ENCODE measurements around the gene GPBP1.
A peak's percentile ranks its signal among the peaks of the same experiment; 100 is the strongest.
"Not testable (repeated sequence)": the region's sequence is repeated elsewhere in the genome, so short reads cannot be mapped to it uniquely, and the experiment has no call there.

GPBP1 gene

DNA sequence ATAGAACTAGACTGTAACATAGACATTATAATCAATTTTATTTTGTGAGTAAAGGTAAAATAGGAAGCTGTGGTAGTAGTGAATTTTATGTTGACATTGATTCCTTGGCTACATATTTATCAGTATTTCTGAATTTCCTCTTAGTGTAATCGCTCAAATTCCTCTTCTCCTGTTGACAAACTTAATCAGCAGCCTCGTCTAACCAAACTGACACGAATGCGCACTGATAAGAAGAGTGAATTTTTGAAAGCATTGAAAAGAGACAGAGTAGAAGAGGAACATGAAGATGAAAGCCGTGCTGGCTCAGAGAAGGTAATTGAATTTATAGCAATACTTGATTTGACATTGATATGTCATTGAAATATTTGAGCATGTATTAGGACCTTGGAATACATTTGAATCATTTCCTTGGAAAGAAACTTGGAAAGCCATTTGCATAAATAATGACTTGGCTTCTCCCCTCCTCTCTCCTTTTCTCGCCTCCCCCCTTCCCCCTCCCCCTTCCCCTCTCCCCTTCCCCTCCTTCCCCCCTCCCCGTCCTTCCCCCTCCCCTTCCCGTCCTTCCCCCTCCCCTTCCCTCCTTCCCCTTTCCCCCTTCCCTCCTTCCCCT lies 75.5 kb downstream of the GPBP1 start:
- TF ChIP-seq POLR2A (IDR thresholded peaks at IDR 0.05; ENCODE audit: low read depth, low read length) = no peak
- DNase-seq (ENCODE audit: insufficient read length, low spot score) = no peak
- FAIRE-seq = no peak

GRCh38 chr5:57258052-57258451 lies 84.2 kb downstream of the GPBP1 start:
- no peak for TF ChIP-seq POLR2A (IDR thresholded peaks at IDR 0.05; ENCODE audit: low read depth, low read length)
- DNase-seq (ENCODE audit: insufficient read length, low spot score) (no peak), FAIRE-seq (no peak)

- FAIRE-seq = no peak
Observed at GRCh38 chr5:57258943-57259342, 85.1 kb downstream of the GPBP1 start.

DNA sequence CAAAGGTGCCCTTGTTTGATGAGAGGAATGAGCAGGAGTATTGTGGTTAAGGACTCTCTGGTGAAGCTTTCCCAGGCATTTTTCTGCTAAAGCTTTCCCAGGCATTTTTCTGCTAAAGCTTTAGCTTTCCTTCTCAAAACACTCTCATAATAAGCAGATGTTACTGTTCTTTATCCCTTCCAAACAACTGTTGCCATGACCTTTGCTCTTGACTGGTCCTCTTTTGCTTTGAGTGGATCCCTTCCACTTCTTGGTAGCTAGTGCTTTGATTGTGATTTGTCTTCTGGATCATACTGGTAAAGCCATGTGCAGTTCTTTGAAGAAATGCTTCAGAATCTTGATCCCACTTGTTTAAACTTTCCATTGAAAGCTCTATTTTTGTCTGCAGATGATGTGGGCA lies 85.8 kb downstream of the GPBP1 start:
- DNase-seq (ENCODE audit: insufficient read length, low spot score) = no peak
- peak; percentile 15 for FAIRE-seq

More at GRCh38 chr5:57258943-57259342, 85.1 kb downstream of the GPBP1 start:
- no peak for TF ChIP-seq POLR2A (IDR thresholded peaks at IDR 0.05; ENCODE audit: low read depth, low read length)
- DNase-seq (ENCODE audit: insufficient read length, low spot score) = no peak

GRCh38 chr5:57262541-57262940 lies 88.7 kb downstream of the GPBP1 start:
- DNase-seq (ENCODE audit: insufficient read length, low spot score) (no peak), FAIRE-seq (peak; percentile 33)
- no peak for TF ChIP-seq POLR2A (IDR thresholded peaks at IDR 0.05; ENCODE audit: low read depth, low read length)

More for the DNA sequence above, 85.8 kb downstream of the GPBP1 start:
- no peak for TF ChIP-seq POLR2A (IDR thresholded peaks at IDR 0.05; ENCODE audit: low read depth, low read length)

DNA sequence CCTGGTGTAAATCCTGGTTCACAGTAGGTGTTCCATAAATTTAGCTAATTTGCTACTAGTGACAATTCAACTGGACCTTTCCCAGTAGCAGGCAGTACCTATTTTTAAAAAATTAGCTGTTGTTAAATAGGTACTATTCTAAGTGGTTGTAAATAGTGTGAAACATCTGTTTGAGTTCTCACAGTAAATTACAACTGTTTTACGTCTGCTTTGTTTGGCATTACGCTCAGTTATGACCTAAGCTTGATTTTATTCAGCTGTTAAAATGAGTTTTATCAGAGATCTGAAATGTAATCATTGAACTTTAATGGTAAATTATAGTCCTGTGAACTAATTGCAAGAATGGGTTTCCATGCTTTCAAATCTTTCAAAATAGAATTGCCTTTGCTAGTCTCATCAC lies 93.9 kb downstream of the GPBP1 start:
- no peak for TF ChIP-seq POLR2A (IDR thresholded peaks at IDR 0.05; ENCODE audit: low read depth, low read length)
- FAIRE-seq (no peak), DNase-seq (ENCODE audit: insufficient read length, low spot score) (no peak)

DNA sequence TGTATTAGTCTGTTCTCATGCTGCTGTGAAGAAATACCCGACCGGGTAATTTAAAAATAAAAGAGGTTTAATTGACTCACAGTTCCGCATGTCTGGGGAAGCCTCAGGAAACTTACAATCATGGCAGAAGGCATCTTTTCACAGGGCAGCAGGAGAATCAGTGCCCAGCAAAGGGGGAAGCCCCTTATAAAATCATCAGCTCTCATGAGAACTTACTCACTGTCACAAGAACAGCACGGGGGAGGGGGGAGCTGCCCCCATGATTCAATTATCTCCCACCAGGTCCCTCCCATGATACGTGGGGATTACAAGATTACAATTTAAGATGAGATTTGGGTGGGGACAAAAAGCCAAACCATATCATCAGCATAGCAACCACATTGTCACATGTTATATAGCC lies 102.5 kb downstream of the GPBP1 start:
- no peak for DNase-seq (ENCODE audit: insufficient read length, low spot score)
- TF ChIP-seq POLR2A (IDR thresholded peaks at IDR 0.05; ENCODE audit: low read depth, low read length) = no peak
- no peak for FAIRE-seq

GRCh38 chr5:57277085-57277484 lies 103.2 kb downstream of the GPBP1 start:
- TF ChIP-seq POLR2A (IDR thresholded peaks at IDR 0.05; ENCODE audit: low read depth, low read length) = no peak
- FAIRE-seq (peak; percentile 30), DNase-seq (ENCODE audit: insufficient read length, low spot score) (peak; percentile 10)

DNA sequence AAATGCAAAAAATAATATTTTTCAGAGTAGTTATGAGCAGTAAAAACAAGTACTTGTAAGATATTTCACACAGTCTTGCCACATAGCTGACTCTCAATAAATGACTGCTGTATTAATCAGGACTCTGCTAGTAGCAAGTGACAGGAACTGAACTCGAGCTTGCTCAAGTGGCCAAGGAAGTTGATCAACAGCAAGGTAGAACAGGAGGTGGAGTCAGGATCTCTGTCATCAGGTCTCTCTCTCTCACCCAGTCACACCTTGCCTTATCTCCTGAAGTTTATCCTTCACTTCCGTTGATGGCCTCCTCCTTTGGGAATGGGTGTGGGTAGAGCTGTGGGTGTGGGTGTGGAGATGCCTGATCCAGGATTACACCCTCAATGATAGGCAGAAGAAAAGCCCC lies 107.0 kb downstream of the GPBP1 start:
- FAIRE-seq (no peak), DNase-seq (ENCODE audit: insufficient read length, low spot score) (no peak)
- no peak for TF ChIP-seq POLR2A (IDR thresholded peaks at IDR 0.05; ENCODE audit: low read depth, low read length)

- not testable (repeated sequence) for DNase-seq (ENCODE audit: insufficient read length, low spot score); FAIRE-seq
Observed at GRCh38 chr5:57285084-57285483, 111.2 kb downstream of the GPBP1 start.

DNA sequence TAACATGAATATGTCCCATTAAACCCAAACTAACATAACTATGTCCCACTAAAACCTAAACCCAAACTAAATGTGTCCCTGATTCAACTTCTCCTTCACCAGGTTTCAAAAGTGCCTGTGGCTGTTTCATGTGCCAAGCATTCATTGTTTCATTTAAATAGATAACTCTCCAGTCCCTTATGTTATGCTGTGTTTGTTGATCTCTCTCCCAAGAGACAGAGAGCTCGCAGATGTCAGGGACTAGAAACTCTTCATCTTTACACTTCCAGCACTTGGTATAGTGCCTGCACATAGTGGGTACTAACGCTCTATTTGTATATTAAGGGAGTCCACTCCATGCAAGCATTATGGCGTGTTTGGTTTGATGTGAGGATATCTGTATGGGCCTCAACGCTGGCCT lies 118.0 kb downstream of the GPBP1 start:
- FAIRE-seq (no peak), DNase-seq (ENCODE audit: insufficient read length, low spot score) (no peak)
- TF ChIP-seq POLR2A (IDR thresholded peaks at IDR 0.05; ENCODE audit: low read depth, low read length) = no peak

DNA sequence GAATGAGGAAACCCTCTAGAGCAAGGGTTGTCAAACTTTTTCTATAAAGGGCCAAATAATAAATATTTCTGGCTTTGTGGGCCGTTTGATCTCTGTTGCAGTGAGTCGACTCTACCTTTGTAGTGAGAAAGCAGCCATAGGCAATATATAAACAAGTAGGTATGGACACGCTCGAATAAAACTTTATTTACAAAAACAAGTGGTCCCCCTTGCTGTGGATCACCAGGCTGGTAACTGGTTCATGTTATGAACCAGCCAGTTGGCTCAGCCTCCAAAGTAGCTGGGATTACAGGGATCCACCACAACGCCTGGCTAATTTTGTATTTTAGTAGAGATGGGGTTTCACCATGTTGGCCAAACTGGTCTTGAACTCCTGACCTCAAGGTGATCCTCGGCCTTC lies 118.5 kb downstream of the GPBP1 start:
- DNase-seq (ENCODE audit: insufficient read length, low spot score) (no peak), FAIRE-seq (no peak)
- no peak for TF ChIP-seq POLR2A (IDR thresholded peaks at IDR 0.05; ENCODE audit: low read depth, low read length)

- no peak for TF ChIP-seq POLR2A (IDR thresholded peaks at IDR 0.05; ENCODE audit: low read depth, low read length)
- DNase-seq (ENCODE audit: insufficient read length, low spot score) = peak; percentile 12
- FAIRE-seq = peak; percentile 11
Observed at GRCh38 chr5:57298295-57298984, 124.6 kb downstream of the GPBP1 start.

- no peak for FAIRE-seq
- DNase-seq (ENCODE audit: insufficient read length, low spot score) = no peak
- TF ChIP-seq POLR2A (IDR thresholded peaks at IDR 0.05; ENCODE audit: low read depth, low read length) = no peak
Observed at GRCh38 chr5:57298985-57299491, 125.2 kb downstream of the GPBP1 start.

DNA sequence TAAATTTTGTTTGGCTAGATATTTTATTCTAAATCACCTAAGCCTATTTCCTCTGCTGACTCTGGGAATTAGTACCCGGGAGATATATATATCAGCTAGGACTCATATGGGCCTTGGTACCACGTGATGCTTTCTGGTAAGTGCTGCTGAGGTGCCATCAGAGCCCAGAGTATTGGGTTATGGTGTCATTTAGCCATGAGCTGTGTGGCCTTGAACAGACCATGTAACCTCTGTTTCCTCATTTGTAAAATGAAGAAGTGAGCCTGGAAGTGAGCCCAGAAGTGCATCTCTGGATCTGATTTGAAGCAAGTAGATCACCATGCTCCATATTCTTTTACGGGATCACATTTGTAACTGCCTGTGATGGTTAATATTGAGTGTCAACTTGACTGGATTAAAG lies 126.1 kb downstream of the GPBP1 start:
- FAIRE-seq (no peak), DNase-seq (ENCODE audit: insufficient read length, low spot score) (no peak)
- TF ChIP-seq POLR2A (IDR thresholded peaks at IDR 0.05; ENCODE audit: low read depth, low read length) = no peak
